Epithelial cell of proximal tubule (primary cell): ENCODE measurements around the gene ADGRA3. TPM values are rescaled to one million over a fixed set of nuclear protein-coding genes. Genes with fewer than 3 reads are reported as not detected.

Source experiments
- DNase-seq: peaks from one replicate; pipeline ENCODE4 v3.0.0-alpha.2; 2011; ENCODE audit warnings: low read depth
- H3K4me3 ChIP-seq: 2 replicates; pipeline ENCODE4 v1.5.1; 2011; ENCODE audit warnings: low read depth, mild to moderate bottlenecking, low read length
- total RNA-seq: library from RNA; depleted of rRNA; stranded (reverse); fragments of >200 nt; gene quantifications from 2 replicates; pipeline ENCODE4 v1.2.3, GENCODE V29; 2015
- TF ChIP-seq, protein P1 (sequence below): conservative IDR thresholded peaks from 2 replicates; pipeline ENCODE4 v1.5.1; 2012; ENCODE audit warnings: low read depth, mild to moderate bottlenecking, low read length

The ADGRA3 gene
- total RNA-seq, 1 donor from 2014 or later: 35.3 TPM

DNA sequence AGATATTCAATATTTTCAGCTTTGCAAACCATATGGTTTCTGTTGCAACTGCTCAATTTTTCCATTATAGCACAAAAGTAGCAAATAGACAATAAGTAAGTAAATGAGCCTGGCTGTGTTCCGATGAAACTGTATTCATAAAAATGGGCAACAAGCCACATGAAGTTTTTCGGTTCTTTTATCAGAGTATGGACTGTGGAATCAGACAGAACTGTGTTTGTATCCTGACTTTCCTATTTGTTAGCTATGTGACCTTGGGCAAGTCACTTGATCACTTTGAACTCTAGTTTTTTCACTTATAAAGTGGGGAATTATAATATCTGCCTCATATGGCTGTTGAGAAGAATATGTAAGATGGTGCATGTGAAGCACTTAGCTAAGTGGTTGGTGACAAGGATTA is 23.4 kb upstream of the ADGRA3 start:
- TF ChIP-seq, protein P1, sequence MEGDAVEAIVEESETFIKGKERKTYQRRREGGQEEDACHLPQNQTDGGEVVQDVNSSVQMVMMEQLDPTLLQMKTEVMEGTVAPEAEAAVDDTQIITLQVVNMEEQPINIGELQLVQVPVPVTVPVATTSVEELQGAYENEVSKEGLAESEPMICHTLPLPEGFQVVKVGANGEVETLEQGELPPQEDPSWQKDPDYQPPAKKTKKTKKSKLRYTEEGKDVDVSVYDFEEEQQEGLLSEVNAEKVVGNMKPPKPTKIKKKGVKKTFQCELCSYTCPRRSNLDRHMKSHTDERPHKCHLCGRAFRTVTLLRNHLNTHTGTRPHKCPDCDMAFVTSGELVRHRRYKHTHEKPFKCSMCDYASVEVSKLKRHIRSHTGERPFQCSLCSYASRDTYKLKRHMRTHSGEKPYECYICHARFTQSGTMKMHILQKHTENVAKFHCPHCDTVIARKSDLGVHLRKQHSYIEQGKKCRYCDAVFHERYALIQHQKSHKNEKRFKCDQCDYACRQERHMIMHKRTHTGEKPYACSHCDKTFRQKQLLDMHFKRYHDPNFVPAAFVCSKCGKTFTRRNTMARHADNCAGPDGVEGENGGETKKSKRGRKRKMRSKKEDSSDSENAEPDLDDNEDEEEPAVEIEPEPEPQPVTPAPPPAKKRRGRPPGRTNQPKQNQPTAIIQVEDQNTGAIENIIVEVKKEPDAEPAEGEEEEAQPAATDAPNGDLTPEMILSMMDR: no peak
- no peak for DNase-seq
- no peak overlapping the region for H3K4me3 ChIP-seq

DNA sequence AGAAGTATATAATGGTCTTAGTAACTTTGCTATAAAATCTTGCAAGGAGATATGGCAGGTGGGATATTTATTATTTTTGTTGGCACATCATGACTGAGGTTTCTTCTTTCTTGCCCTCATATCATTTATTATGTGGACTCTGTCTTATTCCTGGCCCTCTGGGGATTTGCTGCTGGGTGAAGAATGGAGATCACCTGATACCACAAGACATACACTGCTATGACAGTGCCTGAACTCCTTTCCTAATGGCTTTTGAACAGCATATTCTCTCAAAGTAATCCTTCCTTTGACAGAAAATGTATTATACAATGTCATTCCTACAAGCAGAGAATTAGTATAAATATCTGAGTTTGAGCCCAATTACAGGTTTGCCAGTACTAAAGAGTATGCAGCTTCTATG is 22.0 kb upstream of the ADGRA3 start:
- H3K4me3 ChIP-seq: no peak overlapping the region
- DNase-seq: no peak
- TF ChIP-seq, protein P1: no peak

DNA sequence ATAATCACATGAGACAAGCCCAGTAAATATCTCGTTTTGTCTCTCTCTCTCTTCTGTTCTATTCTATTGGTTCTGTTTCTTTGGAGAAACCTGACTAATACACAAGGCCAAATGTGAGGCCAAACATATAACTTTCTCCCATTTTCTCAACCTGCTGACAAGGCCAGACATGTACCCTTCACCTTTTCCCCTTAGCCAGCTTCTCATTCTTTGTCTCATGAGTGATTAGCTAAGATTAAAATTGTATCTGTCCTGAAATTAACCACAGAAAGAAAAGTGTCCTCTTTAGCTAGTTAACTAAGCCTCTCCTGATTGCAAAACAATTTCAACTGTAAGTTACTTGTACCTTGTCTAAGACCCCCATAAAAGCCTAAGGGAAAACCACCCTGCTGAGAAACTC is 18.5 kb upstream of the ADGRA3 start:
- TF ChIP-seq, protein P1: no peak
- no peak for DNase-seq
- H3K4me3 ChIP-seq: no peak overlapping the region

DNA sequence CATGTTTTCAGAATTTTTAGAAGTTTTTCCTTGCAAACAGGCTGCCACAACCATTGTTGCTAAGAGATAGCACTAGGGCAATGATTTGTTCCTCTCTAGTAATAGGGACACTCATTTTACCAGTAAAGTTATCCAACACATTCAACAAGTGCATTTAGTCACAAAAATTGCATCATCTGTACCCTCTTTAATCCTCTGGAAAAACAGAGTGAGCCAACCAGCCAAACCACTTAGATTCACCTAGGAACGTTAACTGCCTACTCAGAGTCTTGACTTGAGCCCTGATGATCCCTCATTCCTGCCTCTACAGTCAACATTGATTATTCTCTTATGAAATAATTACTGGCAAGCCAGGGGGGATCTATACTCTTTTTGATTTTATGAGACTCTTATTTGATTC is 17.0 kb upstream of the ADGRA3 start:
- H3K4me3 ChIP-seq: no peak overlapping the region
- DNase-seq: no peak
- TF ChIP-seq, protein P1: no peak

DNA sequence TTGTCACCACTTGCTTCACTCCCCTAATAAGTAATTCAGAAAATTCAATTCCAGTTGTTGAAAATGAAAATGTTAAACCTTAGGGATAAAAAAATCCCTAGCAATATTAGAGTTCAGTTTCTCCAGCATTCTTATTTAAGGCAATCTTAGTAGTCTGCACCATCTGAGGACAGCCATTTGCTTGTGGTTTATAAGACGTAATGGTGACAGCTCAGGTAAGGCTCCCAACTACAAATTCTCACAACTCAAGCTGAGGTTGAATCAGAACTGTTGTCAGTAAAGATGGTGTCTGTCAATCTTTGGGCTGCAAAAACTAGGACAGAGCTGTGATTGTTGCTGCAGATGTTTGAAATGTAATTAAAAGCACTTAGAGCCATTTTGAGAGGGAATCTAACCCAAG is 16.3 kb upstream of the ADGRA3 start:
- no peak overlapping the region for H3K4me3 ChIP-seq
- TF ChIP-seq, protein P1: no peak
- DNase-seq: no peak

DNA sequence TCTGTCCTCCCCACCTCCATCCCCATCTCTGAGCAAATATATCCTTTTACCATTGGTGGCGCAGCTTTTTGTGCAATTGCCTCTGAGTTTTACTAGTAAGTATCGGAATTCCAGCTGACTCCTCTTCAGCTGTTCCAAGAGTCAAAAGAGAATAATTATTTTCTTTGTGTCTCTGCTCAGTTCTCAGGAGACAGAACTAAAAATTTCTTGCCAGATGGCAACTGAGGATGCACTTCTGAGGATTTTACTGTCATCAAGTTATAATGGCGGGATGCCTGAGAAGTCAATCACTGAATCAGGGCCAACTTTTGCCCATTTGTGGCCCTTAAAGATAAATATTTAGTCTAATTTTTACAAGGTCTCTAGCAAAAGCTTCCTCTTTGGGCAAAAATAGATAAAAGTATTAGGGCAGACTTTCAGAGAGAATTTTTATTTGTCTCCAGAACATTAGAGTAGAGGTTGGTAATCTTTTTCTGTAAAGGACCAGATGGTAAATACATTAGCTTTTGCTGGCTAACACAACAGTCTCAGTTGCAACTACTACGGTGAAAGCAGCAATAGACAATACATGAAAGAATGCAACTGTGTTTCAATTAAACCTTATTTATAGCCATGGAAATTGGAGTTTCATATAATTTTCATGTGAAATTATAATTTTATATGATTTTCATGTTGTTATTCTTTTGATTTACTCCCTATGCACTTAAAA is 15.6 kb upstream of the ADGRA3 start:
- no peak overlapping the region for H3K4me3 ChIP-seq
- no peak for DNase-seq
- TF ChIP-seq, protein P1: no peak

DNA sequence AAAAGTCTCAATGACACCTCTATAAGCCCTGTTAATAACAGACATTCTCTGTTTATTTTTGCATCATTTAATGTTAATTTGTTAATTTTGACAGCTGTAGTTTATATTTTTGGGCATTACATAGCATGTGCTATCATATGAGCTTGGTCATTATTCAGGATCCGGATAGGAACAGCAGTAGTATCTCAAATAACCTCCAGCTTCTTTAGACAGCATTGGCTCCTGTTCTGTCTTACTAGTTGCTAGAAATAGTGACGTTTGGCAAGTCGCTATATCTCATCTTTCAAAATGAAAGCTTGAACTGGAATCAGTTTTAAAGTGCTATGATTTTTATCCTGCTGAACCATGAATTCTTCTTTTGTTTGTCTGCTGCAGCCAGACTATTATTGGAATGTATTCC is 9.0 kb upstream of the ADGRA3 start:
- TF ChIP-seq, protein P1: no peak
- H3K4me3 ChIP-seq: no peak overlapping the region
- DNase-seq: no peak
